Measurements from ENCODE around the gene C9orf78.

C9orf78 gene

DNA sequence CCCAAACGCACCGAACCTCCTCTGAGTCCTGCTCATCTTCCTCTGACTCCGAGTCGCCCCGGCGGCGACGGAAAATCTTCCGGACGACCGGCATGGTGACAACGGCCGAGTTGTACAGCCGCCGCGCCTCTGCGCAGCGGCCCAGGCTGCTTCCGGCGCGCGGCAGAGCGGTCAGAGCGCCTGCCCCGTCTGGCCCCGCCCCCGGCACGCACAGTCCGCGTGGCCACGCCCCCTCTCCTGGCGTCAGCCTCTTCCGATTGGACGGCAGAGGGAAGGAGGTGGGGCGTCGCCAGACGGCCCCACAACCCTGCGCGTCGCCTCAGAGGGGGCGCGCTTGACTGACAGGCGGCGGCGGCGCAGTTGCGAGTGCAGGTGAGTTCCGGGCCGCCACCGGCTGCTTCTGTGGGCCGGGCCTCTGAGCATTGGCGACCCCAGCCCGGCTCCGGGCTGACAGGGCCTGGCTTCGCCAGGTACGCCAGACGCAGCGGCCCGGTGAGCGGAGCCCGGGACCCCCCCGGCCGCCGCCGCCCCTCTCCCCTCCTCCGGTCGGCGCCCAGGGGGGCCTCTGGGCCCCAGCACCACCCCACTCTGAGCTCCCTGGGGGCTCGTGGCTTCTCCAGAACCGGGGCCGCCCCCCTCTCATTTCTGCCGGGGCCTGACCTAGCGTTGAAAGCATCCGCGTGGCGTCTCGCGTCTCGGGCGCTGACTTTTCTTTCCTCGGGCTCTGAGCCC is at the start of gene C9orf78, which contains the start of gene USP20:
Gene C9orf78, minus strand, starts transcription at position 148 of the 732 bp plus-strand sequence. Its CDS starts 54 bp downstream, at position 94.
Gene USP20, plus strand, starts transcription at position 331 of the 732 bp plus-strand sequence. CDS start 17,098 bp downstream, outside the sequence.
- DNase-seq (ENCODE audit: low read depth), result peak; percentile 97

DNA sequence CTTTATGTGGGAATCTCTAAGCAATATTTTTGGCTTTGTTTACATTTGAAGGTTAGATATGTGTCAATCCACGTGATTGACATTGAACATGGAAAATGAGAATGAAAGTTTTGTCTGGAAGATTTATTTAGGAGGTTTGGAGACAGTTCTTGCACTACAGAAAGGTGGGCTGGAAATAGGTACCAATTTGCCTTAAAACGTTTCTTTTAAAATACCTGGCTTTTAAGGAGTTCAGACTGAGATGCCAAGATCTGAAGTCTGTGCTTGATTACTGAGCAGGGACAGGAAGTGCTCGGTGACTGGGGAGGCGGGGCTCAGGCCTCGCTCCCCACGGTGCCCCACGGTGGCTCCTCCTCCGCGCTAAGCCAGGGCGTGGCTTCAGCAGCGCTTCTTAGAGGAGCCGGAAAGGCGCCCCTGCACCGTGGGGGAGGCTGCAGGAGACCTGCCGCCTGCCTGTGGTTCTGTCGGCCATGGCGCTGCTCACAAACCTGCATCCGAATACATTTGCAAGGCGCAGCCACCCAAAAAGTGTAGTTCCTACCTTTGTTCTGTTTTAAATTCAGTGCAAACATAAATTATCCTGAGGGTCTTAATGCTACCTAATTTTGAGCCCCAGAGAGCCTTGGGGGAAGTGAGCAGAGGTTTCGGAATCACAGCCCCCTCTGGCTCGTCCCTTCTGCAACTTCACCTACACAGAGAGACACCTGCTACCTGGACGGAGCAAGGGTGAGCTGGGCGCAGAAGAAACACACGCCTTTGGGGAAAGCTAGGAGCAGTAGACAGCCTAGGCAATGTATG is 49.3 kb upstream of the C9orf78 start:
- DNase-seq (ENCODE audit: low read depth), result peak; percentile 92

GRCh38 chr9:129881547-129882324 is 46.7 kb upstream of the C9orf78 start:
- no peak for DNase-seq (ENCODE audit: low read depth)

DNA sequence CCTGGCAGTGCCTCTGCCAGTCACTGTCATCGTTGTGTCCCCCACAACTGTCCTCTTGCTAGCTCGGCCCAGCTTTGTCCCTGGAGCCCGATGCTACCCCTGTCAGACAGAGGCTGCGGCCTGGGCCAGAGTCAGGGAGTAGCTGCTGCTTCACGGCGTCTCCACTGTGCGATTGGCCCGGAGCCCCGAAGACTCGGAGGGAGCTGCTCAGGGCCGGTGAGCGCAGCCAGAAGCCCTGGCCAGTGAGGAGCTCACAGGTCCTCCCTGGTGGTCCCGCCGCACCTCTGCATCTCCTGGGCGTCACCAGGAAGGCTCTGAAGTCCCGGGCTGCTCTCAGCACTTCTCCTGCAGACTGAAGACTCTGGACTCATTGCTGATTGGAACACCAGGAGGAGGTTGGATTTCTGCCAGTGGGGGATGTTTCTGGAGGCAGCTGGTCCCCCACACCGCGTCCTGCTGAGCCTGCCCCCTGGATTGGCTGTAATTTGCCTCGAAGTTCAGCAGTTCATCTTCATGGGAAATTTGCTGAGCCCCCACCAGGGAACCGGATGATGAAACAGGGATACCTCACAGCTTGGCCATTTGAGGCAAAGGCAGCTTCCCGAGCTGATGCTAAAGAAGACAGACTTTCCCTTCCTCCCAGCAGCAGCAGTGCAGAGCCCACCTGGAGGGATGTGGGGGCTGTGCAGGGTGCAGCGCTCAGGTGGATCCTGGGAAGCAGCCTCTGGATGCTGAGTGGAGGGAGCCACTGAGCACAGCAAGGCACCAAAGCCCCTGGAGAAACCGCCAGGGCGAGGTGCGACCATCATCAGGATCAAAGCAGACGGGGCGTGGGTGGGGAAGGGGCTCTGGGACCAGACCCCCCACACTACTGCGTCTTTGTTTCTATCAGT is 45.8 kb upstream of the C9orf78 start:
- DNase-seq (ENCODE audit: low read depth), result no peak

- no peak for DNase-seq (ENCODE audit: low read depth)
Measured at GRCh38 chr9:129879991-129880653, 45.0 kb upstream of the C9orf78 start.

GRCh38 chr9:129879103-129879699 is 44.1 kb upstream of the C9orf78 start:
- no peak for DNase-seq (ENCODE audit: low read depth)

- no peak for DNase-seq (ENCODE audit: low read depth)
Measured at GRCh38 chr9:129878291-129878690, 43.2 kb upstream of the C9orf78 start.

GRCh38 chr9:129876815-129877214 is 41.7 kb upstream of the C9orf78 start:
- no peak for DNase-seq (ENCODE audit: low read depth)

DNA sequence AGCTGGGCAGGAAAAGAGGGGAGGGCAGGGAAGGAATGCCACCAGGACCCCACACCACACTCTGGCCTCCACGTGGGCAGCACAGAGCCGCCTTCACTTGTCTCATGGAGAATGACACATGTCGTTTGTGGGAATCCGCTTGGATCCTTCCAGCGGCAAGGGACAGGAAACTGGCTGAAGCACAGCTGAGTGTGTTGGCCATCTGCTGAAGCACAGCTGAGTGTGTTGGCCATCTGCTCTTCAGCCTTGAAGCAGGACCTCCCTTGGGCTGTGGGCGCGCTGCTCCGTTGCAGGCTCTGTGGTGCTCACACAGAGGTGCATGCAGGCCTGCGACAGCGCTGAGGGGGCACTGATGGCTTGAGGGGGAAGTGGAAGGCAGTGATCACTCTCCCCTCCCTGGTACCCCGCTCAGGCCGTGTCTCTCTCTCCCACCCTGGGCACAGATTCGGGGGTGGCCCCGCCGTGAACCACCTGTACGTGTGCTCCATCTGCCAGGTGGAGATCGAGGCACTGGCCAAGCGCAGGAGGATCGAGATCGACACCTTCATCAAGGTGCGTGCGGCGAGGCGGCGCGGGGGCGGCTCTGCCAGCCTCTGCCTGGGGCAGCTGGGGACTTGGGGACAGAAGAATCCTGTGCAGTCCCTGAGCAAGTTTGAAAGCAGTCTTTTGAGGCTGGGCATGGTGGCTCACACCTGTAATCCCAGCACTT is 40.8 kb upstream of the C9orf78 start:
- DNase-seq (ENCODE audit: low read depth), result no peak

DNA sequence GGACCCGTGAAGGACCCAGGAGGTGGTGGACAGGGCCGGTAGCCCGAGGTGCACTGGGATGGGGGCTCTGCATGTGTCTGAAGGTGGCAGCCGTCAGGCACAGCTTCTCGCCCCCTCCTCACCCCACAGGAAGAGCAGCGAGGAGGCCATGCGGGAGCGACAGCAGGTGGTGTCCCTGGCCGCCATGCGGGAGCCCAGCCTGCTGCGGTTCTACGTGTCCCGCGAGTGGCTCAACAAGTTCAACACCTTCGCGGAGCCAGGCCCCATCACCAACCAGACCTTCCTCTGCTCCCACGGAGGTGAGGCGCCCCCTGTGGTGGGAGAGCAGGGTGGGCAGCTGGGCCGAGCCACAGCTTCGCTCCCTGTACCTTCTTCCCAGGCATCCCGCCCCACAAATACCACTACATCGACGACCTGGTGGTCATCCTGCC is 40.1 kb upstream of the C9orf78 start:
- no peak for DNase-seq (ENCODE audit: low read depth)

DNA sequence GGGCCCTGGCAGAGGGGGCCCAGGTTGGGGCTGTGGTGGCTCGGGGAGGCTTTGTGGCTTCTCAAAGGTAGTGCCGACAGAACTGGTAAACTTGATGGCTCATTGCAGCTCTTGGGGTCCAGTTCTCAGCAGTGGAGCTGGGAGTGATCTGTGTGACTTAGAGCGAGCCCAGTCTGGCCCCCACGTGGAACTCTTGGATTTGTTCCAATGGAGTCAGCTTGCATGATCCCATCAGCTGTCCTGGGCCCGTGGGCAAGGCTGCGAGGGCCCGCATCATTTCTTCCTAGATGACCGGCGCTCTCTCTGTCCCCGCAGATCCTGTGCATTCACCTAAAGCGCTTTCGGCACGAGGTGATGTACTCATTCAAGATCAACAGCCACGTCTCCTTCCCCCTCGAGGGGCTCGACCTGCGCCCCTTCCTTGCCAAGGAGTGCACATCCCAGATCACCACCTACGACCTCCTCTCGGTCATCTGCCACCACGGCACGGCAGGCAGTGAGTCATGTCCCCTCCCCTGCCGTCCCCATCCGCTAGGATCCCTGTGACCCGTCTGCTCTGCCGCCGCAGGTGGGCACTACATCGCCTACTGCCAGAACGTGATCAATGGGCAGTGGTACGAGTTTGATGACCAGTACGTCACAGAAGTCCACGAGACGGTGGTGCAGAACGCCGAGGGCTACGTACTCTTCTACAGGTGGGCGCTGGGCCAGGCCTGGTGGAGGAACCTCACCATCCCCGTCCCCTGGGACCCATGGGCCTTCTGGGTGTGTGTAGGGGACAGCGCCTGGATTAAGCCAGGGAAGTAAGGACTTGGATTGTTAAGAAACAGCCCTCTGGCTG is 39.4 kb upstream of the C9orf78 start:
- DNase-seq (ENCODE audit: low read depth), result no peak

- DNase-seq (ENCODE audit: low read depth), result no peak
Measured at GRCh38 chr9:129873563-129874190, 38.6 kb upstream of the C9orf78 start.

DNA sequence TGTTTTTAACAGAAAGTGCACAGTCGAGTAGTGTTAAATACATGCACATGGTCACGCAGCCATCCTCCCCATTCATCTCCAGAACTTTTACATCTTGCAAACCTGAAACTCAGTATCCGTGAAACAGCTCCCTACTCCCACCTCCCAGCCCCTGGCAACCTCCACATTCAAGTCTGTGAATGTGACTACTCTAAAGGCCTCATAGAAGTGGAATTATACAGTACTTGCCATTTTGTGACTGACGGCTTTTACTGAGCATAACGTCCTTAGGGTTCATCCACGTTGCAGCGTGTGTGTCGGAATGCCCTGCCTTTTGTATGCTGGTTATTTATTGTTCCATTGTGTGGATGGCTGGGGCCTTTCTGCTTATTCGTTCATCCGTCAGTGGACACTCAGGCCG is 36.0 kb upstream of the C9orf78 start:
- DNase-seq (ENCODE audit: low read depth), result no peak

DNA sequence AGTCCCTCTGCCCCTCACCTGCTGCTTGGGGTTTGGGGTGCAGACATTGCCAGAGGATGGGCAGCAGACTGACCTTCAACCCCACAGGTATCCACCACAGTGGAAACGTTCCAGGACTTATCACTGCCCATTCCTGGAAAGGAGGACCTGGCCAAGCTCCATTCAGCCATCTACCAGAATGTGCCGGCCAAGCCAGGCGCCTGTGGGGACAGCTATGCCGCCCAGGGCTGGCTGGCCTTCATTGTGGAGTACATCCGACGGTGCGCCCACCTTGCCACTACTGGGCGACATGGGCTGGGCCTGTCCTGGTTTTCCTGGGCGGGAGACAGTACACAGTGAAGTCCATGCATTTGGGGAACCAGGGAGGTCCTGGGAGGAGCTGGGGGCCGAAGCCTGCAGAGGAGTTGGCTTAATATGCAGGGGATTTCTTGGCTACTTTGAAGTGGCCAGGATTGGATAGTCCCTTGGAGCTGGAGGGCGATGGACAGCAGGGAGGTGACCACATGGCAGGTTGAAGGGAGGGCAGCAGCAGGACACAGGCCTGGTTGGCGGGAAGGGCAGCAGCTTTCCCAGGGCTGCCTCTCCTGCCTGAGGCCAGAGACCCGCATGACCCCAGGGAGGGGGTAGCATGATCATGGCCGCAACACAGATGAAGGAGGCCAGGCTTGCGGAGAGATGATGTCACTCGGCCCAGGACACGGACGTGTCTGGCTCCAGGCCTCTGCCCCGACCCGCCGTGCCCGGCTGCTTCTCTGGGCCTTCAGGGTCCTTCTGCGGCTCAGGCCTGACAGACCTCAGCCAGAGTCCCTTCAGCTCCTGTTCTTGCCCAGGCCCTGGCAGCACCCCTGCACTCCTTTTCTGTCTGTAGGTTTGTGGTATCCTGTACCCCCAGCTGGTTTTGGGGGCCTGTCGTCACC is 34.8 kb upstream of the C9orf78 start:
- DNase-seq (ENCODE audit: low read depth), result no peak

DNA sequence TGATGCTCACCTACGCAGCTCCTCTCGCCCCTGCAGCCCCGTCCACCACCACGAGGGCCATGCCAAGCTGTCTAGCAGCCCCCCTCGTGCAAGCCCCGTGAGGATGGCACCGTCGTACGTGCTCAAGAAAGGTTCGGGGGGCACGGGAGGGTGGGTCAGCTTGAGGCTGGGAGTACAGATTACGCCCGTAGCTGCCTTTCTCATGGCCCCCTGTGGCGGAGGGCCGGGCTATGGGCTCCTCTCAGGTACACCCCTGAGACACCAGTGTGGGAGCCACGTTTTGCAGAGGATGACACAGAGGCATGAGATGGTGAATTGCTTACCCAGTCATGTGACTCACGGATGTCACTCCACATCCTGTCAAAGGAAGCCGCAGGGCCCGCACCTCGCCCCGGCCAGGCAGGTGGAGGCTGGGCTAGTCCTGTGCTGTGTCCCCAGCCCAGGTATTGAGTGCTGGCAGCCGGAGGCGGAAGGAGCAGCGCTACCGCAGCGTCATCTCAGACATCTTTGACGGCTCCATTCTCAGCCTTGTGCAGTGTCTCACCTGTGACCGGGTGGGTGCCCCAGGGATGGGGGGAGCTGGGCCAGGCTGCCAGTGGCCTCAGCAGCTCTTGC is 33.9 kb upstream of the C9orf78 start:
- peak; percentile 77 for DNase-seq (ENCODE audit: low read depth)

GRCh38 chr9:129868023-129868871 is 33.2 kb upstream of the C9orf78 start:
- DNase-seq (ENCODE audit: low read depth), result no peak

Measured in activated T-cell treated with anti-CD3 and anti-CD28 coated beads for 24 hours (primary cell).